ENCODE results near the gene PNLIPRP3.

Gene PNLIPRP3

DNA sequence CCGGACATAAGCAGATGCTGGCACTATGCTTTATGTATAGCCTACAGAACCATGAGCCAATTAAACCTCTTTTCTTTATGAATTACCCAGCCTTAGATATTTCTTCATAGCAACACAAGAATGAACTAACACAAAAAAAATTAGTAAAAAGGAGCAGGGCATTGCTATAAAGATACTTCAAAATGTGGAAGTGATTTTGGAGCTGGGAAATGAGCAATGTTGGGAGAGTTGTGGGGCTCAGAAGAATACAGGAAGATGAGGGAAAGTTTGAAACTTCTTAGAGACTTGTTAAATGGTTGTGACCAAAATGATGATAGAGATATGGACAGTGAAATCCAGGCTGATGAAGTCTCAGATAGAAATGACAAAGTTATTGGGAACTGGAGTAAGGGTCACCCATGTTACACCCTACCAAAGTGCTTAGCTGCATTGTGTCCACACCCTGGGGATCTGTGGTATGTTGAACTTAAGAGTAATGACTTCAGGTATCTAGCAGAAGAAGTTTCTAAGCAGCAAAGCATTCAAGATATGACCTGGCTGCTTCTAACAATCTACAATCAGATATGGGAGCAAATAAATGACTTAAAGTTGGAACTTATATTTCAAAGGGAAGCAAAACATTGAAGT, 24.2 kb downstream of the PNLIPRP3 start:
- no peak for DNase-seq

DNA sequence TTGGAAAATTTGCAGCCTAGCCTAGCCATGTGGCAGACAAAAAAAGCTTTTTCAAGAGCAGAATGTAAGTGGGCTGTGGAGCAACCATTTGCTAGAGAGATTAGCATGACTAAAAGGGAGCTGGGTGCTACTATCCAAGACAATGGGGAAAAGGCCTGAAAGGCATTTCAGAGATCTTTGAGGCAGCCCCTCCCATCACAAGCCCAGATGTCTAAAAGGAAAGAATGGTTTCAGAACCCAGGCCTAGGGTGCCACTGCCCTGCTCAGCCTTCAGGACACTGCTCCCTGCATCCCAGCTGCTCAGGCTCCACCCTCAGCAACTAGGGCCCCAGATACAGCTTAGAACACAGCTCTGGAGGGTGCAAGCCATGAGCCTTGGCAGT, 24.7 kb downstream of the PNLIPRP3 start:
- no peak for DNase-seq

DNA sequence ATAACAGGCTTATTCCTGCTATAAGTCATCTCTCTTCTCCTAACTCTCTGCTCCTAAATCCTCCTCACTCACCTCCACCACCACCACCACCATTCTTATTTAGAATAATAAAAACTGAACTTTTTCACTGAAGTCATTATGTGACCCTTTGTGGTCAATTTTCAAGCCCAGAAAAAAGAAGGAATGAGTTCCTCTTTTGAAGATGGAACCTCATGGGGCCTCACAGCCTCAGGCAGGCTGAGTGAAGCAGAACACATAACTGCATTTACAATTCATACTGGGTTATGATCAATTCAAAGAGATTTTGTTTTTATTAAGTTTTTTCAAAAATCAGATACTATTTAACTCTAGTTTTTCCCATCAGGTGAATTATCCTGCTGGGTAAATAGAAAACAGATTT, 29.8 kb downstream of the PNLIPRP3 start:
- no peak for DNase-seq

DNA sequence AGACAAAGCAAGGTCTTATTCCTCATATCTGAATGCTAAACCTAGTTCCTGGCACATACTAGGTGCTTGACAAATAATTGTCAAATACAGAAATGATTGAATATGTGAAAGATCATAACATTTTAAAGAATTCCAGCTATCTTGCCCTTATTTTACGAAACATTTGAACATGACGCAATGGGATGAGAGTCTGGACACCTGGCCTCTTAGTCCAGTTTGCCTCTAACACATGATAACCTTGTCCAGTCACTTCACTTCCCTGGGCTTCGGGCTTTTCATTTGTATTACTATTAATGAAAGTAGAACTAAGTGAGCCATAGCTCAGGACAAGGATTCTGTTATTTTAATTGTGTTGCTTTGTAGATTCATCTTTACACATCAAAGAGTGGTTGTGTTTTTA, 32.6 kb downstream of the PNLIPRP3 start:
- DNase-seq, result no peak

DNA sequence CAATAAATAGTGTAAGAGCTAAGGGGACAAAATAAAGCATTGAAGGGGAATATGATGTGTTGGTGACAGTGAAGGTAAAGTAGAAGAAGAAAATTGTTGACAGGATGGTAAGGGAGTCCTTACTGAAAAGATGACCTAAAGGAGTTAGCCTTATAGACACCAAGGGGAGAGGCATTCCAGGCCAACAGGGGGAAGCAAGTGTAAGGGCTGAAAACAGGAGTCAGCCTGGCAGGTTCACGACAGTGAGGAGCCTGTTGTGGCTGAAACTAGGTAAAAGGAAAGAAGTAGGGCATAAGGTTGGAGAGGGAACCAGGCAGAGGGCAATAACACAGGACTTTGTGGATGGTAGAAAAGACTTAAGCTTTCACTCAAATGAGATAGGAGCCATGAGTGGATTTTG, 34.0 kb downstream of the PNLIPRP3 start:
- DNase-seq, result no peak

DNA sequence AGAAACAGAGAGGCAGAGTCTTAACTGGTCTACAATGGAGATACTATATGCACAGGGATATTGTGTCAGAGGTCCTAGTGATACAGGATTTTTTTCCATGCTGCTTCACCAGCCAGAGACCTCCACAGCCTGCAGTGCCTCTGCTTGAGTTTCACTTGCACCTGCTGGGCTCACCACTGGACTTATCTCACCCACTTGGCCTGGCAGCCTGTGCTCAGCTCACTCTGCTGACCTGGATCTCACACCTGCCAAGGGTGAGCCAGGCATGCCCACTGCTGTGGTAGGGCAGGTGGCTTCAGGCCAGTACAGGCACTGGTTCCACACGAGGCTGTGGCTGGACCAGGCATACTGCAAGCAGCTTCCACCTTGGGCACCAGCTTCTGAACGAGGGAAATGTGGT, 36.6 kb downstream of the PNLIPRP3 start:
- DNase-seq, result no peak

DNA sequence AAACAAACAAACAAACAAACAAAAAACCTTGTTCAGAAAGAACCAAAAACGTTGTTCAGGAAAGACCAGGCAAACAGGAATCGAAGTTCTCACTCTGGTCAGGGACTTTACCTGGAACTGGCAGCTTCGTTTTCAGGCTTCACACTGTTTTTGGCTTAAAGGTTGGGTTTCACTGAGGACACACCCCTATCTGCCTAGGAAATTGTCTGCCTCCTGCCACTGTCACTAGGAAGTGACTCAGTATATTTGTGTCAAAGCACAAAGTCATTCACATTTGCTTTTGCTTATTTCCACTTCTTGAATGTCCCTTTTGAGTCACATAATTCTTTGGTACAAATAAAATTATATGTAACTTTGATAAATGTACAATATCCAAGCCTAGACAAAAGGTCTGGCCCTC, 37.9 kb downstream of the PNLIPRP3 start:
- no peak for DNase-seq

DNA sequence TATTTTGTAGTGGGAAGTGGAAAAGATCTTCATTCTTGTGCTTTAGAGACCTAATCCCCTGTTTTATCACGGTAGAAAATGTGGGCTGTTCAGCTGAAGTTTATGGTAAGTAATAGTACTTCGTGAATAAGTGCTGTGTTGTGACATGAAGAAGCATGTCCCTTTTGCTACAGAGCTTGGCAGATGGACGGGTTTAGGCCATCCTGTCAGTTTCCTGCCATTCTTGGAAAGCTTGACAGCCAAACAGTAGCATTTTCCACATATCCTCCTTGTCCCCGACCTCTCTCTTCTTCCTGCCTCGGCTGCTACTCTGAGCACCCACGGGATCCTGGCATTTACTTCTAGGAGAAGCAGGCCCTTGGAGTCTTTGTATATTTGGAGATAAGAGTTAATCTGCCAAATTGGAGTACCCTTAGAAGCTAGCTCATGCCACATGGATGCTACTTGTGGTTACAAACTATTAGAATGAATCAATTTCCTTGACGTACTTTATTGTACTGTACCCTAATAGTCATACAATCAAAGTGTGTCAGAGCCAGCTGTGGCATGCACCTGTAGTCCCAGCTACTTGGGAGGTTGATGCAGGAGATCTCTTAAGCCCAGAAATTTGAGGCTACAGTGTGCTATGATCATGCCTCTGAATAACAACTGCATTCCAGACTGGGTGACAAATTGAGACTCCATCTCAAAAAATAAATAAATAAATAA, 39.2 kb downstream of the PNLIPRP3 start:
- no peak for DNase-seq

DNA sequence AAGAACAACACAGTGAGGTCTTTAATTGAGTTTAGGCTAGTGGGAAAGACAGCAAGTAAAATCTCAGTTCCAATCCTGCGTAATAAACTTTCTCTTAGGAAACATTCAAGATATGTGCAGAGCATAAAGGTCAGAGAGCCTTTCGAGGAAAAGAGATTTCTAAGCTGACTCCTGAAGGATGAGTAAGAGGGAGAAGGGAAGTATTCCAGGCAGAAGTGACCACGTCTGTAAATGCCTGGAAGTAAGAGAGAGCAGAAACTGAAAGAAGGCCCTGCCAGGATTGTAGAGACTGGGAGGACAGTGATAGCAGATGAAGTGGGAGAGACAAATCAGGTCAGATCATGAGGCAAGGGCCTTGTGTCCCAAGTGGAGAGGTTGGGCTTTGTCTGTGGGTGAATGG, 41.8 kb downstream of the PNLIPRP3 start:
- DNase-seq, result no peak

DNA sequence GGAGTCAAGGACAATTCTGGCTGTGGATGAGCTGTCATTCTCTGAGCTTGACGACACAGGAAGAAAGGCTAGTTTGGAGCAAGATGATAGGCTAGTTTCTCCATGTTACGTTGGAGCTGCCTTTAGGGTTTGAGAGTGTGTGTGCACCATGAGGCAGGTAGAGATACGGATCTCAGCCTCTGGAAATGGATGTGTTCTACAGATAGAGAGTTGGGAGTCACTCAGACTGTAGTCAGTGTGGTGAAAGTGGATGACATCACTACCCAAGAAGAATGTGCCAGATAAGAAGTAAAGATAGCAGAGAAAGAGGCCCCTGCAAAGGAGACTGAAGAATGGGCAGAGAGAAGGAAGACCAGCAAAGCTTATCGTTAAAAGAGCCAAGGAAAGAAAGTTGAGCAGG, 42.4 kb downstream of the PNLIPRP3 start:
- no peak for DNase-seq

DNA sequence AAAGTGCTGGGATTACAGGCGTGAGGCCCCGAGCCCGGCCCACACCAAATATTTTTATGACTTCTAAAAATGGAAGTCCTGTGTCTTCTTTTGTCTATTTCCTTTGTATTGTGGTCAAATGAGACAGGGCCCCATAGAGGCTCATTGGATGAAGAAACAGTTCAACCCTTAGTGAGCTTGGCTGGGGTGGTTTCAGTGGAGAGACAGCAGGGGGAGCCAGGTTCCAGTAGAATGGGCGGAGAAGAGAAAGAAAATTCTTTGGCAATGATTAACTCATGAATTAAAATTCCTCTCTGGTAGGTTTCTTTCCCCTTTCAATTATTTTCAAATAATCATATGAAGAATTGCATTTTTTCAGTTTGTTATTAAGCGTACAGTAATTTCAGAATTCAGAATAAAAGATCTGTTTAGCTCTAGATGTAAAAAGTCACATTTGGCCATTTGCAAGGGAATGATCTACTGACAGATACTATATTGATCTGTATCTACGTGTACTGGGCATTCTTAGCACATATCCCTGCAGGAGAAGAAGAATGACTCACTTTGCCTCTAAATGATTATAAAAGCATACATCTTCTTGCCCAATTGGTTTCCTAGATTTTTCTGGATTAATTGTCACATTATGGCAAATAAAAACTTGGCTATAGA, 43.2 kb downstream of the PNLIPRP3 start:
- no peak for DNase-seq

DNA sequence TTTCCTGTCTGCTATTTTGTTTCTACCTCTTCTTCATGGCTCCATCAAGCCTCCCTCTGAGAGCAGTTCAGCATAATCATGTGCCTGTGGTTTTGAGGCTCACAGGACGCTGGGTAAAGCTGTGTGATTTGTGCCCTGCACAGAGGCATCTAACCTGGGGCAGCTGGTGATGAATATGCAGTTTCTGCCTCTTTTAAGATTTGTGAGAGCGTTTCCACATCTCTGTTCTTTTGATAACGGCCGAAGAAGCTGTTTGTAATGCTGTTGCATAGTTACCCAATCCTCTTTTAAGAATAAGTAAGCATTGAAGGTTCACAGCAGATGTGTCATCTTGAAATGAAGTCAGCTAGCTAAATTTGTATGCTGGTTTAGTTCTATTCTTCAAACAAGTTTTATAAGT, 45.2 kb downstream of the PNLIPRP3 start:
- DNase-seq, result no peak

DNA sequence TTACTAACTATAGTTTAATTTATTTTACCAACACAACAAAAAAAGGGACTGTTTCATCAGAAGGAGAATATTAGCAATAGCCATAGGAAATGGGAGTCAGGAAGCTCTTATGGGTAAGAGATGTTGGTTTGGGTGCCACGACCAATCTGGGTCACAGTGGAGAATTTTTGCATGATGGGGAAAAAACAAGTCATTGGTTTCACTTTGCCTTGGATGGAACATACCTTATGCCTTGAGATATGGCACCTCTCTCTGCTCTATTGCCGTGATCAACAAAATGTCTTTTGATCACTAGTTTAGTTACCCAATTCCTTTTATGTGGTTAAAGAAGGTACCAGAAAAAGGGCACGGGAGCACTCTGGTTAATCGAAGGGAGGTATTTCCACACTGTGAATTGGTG, 48.2 kb downstream of the PNLIPRP3 start:
- DNase-seq, result no peak

DNA sequence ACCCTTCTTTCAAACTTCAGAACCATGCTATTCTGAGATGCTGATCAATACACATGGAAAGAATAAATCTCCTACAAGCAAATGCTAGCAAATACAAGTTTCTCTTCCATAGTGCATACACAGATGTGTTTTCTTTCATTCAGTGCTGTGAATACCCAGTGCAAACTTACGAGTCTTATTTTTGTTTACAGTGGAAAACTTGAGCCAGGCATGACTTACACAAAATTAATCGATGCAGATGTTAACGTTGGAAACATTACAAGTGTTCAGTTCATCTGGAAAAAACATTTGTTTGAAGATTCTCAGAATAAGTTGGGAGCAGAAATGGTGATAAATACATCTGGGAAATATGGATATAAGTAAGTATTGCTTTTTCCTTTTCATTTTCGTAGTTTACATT, 48.8 kb downstream of the PNLIPRP3 start:
- no peak for DNase-seq

DNA sequence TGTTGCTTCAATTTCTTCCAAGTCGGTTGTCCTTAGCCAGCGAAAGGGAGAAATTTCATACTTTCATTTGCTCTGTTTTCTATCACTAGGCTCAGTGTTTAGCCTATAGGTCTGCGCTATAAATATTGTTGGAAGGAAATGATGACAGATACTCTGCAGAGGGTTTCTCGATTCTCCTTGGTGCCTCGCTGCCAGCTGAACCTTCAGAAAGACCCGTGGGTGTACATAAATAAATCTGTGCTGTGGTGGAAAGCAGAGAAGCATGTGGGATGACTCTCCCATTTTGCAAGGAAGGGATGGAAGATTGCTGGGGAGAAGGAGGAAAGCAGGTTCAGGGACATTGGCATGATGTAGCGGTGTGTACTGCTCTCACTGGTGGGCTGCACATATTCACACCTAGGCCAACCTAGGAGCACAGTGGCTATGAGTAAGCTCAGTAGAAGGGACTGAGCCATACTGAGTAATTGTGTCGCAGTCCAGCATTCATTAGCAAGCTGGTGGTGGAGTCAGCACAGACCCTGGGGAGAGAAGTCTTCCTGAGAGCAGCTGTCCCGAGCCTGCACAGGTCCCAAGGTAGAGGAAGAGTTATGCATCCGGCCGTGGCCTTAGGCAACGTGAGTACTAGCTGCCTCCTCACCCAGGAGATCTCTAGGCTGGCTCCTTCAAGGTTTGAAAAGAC, 50.5 kb downstream of the PNLIPRP3 start:
- no peak for DNase-seq

DNA sequence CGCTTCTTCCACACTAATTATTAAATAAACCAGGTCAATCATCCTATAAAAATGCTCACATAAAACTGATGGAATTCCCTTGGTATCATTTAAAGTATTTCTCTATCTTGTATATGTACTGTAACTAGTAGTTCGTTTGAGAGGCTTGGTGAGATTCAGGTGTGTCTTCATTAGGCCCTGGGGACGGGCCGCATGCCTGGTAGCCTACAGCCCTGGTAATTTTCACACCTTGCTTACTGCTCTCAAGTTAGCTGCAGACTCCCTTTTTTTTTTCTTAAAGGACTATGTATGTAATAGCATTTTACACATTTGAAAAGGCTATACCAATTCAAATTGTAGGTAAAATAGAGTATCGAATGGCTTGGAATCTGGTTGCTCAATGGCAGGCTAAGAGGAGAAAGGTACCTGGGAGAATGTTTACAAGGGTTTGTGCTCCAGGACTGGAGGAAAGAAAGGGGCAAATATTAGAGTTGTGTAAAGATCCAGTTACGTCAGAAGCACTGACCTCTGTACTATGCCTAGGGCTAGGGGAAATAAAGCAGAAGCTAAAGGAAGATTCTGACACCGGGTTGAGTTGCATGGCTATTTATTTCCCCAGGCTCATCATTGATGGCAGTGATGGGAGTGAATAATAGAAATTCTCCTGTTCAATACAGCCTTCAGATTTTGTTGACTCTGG, 59.3 kb downstream of the PNLIPRP3 start:
- DNase-seq, result no peak

DNA sequence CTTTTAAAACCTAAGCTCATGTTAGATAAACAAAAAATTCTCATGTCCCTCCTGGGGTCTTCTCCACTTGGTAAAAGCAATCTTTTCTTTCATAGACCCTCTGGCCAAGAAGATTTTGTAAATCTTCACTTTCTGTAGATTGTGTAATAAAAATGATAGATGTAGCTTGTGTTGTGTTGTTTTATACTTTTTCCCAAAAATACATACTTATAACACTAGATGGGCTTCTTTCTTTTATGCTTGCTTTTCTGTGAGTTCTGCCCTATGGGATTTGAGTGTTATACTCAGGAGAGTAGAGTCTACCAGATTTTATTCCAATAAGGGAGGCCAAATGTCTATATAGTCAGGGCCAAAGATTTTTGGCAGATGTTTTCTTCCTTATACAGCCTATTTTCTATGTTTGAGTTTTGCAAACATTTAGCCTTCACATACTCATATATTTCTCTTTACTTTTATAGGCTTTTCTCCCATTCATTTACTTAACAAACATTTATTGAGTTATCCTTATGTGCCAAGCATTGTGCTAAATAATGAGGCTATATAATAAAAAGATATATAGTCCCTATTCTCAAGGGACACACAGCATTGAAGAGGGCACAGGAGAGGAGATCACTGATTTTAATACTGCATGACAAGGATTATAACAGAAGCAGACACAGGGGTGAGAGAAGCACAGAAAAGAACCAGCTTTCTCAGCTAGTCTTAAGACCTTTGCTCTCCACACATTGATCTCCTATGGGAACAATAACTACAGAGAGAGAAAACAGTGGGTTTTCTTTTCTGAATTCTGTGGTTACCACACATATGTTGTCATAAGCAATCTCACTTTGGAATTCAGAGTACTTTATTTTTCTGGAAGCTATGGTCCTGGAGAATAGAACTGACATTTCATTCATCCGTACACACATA, 60.1 kb downstream of the PNLIPRP3 start:
- DNase-seq, result no peak

DNA sequence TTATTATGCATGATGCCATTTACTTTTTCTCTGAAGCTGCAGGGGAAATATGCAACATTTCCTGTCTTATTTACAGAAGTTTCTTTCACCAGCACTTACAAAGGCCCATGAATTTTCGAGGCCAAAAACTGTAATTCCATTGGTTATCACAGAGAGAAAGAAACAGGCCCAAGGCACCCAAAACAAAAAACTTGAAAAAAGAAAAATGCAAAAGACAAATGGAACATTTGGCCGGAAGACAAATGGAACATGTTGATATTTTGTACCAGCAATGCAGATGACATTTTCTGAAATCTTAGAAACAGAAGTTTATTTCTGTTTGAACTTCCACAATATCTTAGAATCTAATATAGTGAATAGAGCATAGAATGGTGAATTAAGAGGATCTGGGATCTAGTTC, 61.8 kb downstream of the PNLIPRP3 start:
- no peak for DNase-seq

DNA sequence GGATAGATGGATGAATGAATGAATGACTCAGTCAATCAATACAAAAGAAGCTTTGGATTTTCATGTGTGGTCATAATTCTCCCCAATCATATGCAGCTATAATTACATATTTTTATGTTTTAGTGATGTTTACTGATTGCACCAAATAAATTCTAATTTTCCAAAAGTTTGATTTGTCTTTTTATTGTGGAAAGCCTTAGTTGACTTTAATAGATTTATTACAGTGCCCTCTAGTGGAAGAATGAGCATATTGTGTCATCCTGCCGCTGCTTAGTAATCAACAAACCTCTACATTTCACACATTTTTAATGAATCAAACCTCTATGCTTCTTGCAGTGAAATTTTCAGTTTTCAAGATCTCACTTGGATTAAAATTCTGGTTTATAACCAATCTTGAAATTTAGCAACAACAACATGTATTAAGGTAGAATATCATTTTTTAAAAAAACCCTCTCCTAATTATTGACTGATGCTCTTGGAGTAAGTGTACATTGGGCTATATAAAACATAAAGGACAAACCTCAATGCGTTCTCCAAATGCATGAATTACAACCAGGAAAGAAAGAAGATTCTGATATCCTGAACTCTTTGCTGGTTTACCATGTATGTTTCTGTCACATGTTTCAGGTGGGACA, 62.5 kb downstream of the PNLIPRP3 start:
- DNase-seq, result no peak

DNA sequence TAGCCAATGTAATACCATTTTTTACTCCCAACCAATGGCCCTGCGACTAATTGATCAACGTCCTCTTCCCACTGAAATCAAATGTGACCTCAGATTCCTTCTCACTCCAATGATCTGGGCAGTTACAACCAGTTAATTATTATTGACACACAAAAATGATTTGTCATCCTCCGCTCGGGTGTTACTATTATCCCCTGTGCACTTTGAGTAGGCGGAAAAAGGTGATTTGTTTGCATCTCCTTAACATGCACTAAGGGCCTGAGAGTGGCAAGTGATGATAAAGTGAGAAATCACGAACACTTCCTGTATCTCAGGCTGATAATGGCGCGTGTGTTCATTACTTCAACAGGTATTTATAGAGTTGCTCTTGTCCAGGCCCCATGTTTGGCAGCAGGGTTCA, 77.1 kb downstream of the PNLIPRP3 start:
- DNase-seq, result no peak

DNA sequence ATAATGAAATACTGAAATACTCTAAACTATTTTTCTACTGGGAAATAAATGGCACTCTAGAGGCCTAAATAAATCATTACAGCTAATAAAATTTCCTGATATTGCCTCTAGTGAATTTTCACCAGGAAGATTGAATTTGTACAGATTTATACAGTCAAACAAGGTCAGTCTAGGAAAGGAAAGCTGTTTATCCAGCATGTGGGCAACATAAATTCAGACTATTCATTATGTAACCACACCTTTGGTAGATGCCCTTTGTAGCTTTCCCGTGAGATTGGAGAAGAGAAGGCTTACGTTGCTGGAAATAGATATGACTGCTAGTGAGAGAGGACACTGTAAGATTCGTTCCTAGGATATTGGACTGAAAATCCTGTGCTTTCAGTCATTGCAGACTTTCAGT, 82.9 kb downstream of the PNLIPRP3 start:
- no peak for DNase-seq
